Astrocyte of the hippocampus (primary cell): ENCODE data around the gene COMMD4.
"Not testable (repeated sequence)": the region's sequence is repeated elsewhere in the genome, so short reads cannot be mapped to it uniquely, and the experiment has no call there.

Experiments used
- DNase-seq: peaks from one replicate; pipeline ENCODE4 v3.0.0; 2011; ENCODE audit warnings: low read depth, low spot score

Gene COMMD4

GRCh38 chr15:75335705-75336355 is at the start of gene COMMD4:
COMMD4 (plus strand) TSS chr15:75336063; CDS start chr15:75336090, 27 bp downstream.
- peak; percentile 96 for DNase-seq

DNA sequence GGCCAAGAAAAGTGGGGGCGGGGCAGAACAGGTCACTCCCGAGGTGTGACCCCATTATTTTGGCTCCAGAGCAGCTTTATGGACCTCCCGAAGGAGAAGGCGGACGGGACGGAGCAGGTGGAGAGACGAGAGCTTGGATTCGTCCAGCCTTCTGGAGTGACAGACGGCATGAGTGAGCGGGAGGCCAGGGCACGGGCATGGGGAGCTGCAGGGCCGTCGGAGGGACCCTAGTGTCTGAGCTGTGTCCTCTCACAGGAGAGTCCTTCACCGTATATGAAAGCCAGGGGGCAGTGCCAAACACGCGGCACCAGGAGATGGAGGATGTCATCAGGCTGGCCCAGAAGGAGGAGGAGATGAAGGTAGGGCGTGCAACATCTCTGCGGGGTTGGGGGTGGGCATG is 42.2 kb upstream of the COMMD4 start:
- not testable (repeated sequence) for DNase-seq

- DNase-seq, result not testable (repeated sequence)
Observed at GRCh38 chr15:75298541-75299310, 37.1 kb upstream of the COMMD4 start.

DNA sequence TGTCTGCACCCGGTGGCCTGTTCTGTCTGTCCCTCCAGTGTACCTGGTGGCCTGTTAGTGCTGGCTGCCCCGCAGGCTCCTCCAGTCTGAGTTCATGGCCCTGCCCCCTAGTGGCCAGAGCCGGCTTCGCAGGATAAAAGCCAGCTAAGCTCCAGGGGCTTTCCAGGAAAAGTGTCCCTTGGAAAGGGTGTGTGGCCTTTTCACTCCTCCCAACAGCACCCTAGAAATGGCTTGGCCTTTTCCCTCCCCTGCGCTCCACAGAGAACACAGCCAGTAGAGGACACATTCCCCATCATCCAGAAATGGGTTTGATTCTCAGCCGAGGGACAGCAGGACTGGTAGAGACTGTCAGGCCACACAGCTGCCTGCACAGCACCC is 36.6 kb upstream of the COMMD4 start:
- not testable (repeated sequence) for DNase-seq

- not testable (repeated sequence) for DNase-seq
Observed at GRCh38 chr15:75300026-75300425, 35.8 kb upstream of the COMMD4 start.

DNA sequence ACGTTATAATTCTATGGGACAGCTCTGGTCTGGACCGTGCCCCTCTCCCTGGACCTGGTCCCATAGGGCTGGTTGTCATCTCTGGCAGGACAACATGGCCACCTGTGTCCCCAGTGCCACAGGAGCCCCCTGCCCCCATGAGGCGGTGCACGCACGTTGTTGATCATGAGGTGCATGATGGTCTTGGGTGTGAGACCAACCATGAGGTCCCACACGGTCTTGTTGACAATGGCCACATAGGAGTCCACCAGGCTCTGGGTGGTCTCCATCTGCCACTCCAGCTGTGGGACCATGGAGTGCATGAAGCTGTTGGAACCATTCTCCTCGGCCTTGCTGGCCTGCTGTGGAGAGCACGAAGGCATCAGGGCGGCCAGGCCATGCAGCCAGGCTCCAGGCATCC is 33.5 kb upstream of the COMMD4 start:
- no peak for DNase-seq

DNA sequence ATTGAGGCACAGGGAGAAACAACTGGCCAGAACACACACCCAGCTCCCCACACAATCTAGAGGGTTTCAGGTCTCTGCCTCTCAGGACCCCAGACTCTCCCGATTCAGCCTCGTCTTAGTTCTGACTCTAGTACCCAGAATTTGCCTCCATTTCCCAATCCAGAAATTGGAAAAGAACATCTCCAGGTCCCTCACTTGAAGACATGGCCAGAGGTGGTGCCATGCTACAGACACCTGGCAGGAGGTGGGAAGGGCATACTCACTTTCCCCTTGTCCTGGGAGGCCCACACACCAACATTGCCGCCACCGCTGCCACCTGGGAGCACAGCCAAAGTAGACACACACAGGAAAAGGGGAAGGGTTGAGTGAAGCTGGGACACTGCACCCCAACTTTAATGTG is 33.1 kb upstream of the COMMD4 start:
- not testable (repeated sequence) for DNase-seq

DNA sequence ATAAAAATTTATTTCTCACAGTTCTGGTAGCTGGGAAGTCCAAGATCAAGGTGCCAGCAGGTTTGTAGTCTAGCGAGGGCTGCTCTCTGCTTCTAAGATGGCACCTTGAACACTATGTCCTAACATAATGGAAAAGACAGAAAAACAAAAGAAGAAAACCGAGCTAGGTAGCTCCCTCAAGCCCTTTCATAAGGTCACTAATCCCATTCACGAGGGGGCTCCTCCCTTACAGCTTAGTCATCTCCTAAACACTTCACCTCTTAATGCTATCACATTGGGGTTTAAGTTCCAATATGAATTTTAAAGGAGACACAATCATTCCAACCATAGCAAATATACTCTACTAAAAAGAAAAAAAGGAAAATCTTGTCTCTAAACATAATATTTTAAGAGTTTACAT is 29.7 kb upstream of the COMMD4 start:
- DNase-seq, result no peak

GRCh38 chr15:75307778-75308390 is 28.0 kb upstream of the COMMD4 start:
- peak; percentile 21 for DNase-seq

GRCh38 chr15:75309711-75310110 is 26.2 kb upstream of the COMMD4 start:
- DNase-seq, result no peak

DNA sequence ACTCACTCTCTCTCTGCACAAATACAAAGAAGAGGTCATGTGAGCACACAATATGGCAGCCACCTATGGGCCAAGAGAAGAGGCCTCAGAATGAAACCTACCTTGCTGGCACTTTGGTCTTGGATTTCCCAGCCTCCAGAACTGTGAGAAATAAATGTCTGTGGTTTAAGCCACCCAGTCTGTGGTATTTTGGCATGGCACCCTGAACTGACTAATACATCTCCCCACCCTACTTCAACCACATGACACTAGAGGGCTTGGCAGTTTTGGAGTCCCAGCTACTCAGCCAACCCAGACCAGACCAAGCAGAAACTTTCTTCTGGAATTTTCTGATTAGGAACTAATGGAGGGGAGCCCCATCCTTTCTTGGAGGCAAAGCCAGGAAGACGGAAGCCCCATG is 23.3 kb upstream of the COMMD4 start:
- peak; percentile 44 for DNase-seq

DNA sequence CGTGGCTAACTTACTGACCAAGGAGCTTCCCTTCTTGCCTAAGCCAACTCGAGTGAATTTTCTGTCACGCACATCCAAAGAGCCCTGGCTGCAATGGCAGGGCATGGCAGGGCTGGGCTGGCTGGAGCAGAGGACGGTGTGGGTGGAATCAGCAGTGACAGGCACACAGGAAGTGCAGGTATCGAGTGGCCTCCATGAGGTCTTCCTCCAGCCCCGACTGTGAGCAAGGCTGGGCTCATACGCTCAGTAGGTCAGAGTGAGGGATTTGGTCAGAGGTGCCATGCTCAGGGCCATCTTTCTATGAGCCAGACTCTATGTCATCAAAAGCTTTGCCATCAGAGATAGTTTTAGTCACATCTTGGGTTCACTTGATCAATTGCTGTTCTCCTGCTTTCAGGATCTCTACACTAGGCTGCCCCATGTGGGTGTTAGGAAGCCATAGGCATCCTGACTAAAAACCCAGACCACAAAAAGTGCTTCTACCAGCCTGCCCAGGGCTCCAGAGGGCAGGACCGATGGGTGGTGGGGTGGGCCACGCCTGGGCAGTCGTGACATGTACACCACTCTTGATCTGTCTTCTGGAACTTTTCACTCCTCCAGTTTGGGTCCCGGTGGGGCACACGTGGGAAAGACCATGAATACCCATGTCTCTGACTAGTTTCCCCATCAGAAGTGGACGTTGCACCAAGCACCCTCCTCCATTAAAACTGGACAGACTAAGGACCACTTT is 22.6 kb upstream of the COMMD4 start:
- no peak for DNase-seq

- DNase-seq, result no peak
Observed at GRCh38 chr15:75314552-75315290, 21.1 kb upstream of the COMMD4 start.

GRCh38 chr15:75319231-75319897 is 16.5 kb upstream of the COMMD4 start:
- not testable (repeated sequence) for DNase-seq

DNA sequence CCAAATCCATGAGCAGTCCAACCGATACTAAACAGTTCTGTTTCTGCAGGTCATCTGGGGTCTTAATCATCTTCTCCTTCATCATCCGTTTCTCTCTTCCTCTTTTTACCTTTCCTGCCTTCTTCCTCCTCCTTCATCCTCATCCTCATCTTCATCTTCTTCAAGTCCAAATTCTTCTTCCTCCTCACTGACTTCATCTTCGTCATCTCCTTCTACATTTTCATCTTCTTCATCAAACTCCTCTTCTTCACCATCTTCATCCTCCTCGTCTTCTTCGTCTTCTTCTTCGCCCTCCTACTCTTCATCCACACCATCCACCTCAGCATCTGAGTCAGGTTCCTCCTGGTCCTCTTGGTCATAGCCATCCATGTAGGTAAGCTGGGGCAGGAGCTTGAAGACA is 14.2 kb upstream of the COMMD4 start:
- no peak for DNase-seq

DNA sequence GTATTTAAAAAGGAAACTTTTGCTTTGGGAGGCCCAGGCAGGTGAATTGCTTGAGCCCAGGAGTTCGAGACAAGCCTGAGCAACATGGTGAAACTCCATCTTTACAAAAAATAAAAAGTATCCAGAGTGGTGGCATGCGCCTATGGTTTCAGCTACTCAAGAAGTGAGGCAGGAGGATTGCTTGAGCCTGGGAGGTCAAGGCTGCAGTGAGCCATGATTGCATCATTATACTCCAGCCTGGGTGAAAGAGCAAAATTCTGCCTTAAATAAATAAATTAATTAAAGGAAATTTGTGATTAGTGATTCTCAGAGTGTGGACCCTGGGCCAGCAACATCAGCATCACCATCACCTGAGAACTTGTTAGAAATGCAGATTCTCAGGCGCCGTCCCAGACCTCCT is 9.9 kb upstream of the COMMD4 start:
- DNase-seq, result no peak

- DNase-seq, result no peak
Observed at GRCh38 chr15:75327005-75327404, 8.9 kb upstream of the COMMD4 start.

- DNase-seq, result no peak
Observed at GRCh38 chr15:75327491-75327890, 8.4 kb upstream of the COMMD4 start.

GRCh38 chr15:75328493-75329314 is 7.2 kb upstream of the COMMD4 start:
- no peak for DNase-seq

DNA sequence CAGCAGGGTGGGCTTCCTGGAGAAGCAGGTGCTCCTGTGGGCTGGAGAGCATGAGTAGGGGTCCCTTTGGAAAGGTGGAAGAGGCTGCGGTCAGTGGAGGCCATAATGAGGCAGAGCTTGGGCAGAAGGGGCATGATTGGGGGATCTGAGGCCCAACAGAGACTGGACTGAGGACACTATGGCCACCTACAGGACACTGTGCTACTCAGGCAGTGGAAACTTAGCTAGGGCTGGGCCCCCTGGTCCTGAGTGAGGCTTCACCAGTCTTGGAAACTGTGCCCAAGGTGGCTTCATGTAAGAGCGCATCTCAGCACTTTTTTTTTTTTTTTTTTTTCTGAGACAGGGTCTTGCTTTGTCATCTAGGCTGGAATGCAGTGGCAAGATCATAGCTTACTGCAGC is 6.3 kb upstream of the COMMD4 start:
- DNase-seq, result no peak
